GM04503 (cell line): ENCODE measurements around the gene CYCS.
A peak's percentile ranks its signal among the peaks of the same experiment; 100 is the strongest.
"Not testable (repeated sequence)": the region's sequence is repeated elsewhere in the genome, so short reads cannot be mapped to it uniquely, and the experiment has no call there.

Experiments used
- DNase-seq: peaks from one replicate; pipeline ENCODE4 v3.0.0-alpha.2; 2012; ENCODE audit warnings: low read depth

The CYCS gene

DNA sequence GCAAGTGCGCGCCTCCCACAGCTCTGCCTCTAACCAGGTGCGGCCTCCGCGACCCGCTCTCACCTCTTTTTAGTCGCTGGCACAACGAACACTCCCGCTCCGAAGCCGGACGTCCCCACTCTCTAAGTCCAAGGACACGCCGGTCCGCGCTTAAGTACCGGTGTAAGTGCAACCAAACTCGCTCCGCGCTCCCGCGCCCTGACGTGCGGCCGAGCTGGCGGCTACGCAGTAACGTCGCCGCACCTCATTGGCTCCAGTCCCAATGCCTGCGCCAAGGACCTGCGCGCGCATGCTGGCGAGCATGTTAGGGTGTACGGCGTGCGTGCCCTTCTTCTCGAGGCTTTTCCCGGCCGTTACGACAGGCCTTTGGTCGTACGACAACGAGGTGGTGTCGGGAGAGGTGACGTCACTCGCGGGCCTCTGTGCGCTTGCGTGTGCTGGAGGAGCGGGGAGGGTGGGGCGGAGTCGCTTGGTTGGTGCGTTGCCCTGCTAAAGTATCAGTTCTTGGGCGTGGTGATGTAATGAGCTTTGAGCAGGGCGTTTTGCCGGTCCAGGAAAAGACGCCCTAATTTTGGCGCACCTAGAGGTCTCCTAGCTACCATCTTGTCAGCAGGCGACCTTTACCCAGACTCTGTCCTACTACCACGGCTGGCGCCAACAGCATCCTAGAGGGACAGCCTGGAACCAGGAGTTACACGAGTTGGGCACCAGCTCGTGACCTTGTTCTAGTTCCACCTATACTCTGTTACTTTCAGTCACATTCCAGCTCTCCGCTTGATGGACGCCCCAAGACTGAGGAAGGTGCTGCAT lies at the start of gene CYCS:
TSS of gene CYCS (minus strand) at position 124 of the 810 bp plus-strand sequence. CDS start 1,141 bp downstream, outside the sequence.
- peak; percentile 97 for DNase-seq

DNA sequence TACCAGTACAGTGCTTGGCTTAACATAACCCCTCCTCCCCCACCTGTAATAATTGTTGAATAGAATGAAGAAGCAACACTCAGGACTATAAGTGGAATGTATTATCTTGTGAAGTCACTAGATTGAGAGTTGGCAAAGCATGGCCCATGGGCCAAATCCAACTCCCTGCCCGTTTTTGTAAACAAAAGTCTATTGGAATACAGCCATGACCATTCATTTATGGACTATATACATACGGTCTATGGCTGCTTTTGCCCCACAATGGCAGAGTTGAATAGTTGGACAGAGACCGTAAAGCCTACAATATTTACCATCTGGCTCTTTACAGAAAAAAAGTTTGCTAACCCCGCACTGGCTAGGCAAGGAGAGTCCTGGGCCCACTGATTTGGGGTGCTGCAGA lies 48.1 kb upstream of the CYCS start:
- DNase-seq = no peak

DNA sequence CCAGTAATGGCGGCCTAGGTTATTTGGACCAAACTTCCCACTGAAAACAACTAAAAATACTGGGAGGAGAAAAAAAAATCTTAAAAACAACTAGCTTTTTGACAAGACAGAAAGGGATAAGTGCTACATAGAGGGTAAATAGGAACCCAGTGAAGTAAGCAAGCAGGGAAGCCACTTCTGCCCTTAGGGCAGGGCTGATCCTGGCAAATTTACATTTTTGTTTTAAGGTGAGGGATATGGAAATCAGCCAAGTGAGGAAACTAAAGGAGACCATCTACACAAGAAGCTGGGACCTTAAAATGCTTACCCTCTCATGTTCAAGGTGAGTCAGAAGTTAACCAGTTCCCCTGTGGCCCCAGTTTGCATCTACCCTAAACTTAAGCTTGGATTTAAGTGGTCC lies 46.5 kb upstream of the CYCS start:
- DNase-seq = no peak

DNA sequence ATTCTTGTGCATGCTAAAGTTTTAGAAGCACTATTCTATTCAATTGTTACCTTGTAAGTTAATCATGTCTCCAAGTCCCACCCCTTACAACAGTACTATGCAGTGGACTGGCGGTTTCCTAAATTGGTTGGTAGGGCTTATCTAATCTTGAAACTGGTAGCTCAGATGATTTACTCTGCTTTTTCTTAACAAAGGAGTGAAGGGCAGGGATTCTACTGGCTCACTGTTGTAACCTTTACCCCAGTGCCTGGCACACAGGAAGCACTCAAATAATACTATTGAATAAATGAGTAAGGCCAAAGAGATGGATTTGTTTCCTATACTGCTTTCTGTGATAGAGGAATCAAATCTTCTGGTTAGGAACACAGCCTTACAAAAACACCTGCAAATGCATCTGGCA lies 46.0 kb upstream of the CYCS start:
- no peak for DNase-seq

DNA sequence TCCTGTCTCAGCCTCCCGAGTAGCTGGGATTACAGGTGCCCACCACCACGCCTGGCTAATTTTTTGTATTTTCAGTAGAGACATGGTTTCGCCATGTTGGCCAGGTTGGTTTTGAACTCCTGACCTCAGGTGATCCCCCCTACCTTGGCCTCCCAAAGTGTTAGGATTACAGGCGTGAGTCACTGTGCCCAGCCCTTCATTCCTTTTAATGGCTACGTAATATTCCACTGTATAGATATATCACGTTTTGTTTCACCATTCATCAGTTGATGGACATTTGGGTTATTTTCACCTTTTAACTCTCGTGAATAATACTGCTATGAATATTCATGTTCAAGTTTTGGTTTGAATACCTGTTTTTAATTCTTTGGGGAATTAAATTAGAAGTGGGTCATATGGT lies 44.6 kb upstream of the CYCS start:
- no peak for DNase-seq

DNA sequence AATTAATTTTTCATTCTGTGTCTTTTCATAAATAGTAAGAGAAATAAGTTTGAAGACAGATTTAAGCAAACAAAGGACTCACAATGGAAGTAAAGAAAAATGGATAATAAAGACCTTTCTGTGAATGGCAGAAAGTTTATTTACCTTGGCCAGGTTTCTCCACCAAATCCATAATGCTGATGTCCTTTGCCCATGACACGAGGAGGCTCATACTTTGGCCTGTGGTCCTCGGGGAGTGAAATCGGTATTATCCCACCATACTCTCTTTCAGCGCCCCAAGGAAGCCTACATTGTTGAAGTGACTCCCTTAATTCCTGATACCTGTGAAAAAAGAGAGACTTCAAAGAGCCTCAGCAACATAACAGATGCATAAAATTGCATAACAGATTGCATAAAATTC lies 43.1 kb upstream of the CYCS start:
- DNase-seq = no peak

DNA sequence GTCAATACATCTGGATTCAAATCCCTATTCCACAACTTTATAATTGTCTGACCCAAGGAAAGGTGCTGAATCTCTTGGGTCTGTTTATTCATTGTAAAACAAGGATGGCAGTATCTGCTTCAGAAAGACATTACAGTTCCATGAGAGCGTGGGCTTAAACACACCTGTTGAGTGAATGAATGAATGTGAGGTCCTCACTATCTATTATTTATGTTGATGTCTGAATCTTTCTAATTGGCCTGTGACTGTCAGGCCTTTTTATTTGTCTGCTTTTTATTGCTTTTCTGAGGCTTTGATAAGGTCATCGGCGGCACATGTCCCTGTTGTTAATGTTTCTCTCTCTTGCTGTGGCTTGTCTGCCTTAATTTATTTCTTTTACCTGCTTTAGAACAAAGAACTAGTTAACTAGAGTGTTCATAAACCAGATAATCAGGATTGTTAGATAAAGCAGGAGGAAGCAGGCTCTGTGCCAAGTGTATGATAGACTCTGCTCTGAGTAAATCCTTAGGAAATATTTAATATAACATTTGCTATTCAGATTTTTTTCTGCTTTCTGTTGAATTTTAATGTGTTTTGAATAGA lies 42.3 kb upstream of the CYCS start:
- no peak for DNase-seq

DNA sequence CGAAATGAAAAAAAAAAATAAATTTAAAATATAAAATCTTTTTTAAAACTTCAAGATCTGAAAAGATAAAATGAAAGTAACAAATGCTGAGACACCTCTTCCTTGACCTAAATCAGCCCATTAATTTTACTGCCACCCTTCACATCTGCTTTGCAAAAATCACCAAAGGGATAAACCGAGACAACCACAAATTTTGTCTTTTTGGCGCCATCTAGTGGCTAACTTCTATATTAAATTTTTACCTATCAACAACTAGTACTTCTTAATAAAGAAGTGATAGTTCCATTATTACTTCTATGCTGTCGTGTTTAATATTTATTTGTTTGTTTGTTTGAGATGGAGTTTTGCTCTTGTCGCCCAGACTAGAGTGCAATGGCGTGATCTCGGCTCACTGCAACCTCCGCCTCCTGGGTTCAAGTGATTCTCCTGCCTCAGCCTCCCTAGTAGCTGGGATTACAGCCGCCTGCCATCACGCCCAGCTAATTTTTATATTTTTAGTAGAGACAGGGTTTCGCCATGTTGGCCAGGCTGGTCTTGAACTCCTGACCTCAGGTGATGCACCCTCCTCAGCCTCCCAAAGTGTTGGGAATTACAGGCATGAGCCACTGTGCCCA lies 35.0 kb upstream of the CYCS start:
- not testable (repeated sequence) for DNase-seq

DNA sequence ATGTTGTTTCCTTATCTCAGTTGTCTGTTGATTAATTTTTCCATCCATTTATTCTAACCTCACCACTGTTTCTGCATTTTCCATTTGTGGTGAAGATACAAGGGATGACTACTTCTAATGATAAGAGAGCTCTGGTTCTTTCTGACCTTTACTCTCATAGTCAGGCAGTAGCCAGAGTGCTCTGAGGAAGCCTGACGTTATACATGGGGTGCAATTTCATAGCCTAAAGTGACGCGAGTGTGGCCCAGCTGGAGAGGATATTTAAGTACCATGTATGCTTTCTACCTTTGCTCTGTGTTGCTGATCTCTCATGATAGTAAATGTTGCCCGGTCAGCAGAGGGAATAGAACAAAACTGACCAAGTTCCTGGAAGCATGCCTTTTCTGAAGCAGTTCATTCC lies 33.9 kb upstream of the CYCS start:
- DNase-seq = no peak

DNA sequence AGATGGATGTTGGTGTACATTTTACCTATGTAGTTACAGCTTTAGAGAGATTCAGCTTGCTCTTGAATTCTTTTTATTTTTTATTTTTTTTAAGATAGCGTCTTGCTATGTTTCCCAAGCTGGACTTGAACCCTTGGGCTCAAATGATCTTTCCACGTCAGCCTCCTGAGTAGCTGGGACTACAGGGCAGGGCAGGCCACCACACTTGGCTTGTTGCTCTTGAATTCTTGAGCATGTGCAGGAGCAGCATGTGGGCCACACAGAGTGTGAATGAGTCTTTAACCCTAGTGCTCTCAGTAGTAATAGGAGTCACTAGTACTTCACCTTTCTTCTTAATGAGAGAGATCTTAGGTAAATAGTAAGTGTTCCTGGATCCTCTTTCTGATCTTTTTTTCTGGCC lies 26.7 kb upstream of the CYCS start:
- no peak for DNase-seq

DNA sequence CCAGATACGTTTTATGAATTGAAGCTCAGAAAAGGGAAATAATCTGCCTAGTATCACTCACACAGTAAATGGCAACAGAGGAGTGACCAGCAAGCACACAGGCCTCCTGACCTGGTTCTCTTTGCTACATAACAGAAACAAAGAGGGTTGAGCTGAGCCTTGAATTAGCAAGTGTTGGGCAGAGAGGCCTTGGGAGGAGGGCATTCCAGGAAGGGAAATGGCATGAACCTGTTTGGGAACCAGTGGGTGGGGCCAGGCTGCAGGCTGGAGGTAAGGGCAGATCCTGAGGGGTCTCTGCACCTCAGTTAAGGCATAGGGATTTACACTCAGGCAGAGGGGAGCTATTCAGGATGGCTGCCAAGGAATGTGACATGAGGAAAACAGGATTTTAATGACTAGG lies 24.8 kb upstream of the CYCS start:
- DNase-seq = no peak

DNA sequence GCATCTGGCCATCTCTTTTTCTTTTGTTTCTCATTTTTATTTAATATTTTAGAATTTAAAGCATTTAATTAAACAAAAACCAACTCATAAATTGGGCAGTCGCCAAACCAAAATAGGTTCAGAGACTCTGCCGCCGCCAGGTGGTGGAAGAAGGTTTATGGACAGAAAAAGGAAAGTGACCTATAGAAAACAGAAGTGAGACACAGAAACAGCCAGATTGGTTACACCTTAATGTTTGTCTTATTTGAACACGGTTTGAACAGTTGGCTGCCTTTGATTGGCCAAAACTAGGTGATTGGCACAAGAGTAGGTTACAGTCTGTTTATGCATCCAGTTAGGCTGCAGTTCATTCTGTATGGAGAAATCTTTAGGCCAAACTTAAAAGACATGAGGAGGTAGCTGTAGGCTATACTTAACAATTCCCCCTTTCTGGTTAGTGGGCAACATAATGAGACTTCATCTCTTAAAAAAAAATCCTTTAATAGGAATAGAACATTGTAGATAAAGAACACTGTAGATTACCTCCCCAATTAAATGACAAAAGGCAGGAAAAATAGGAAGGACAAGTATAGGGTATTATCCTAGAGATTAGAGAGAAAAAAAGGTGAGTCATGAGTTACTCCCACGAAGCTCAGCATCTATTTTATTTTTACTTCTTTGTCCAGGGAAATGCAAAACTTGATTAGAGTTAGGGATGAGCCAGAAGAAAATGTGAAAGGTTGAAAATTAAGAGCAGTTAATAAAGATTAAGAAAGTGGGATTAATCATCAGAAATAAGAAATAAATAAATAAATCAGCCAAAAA lies 23.9 kb upstream of the CYCS start:
- DNase-seq = no peak

DNA sequence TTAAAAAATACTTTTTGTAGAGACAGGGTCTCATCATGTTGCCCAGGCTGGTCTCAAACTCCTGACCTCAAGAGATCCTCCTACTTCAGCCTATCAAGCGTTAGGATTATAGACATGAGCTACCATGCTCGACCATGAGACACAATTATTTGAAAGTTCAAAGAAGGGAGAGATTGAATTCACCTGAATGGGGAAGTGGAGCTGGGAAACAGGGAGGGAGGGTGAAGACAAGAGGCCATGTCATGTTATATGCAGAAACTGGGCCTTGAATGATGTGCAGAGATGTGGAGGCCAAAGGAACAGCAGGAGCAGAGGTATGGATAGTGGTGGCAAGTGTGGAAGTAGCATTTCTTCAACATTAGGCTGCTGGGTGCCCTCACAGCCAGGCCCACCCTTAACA lies 18.7 kb upstream of the CYCS start:
- no peak for DNase-seq

DNA sequence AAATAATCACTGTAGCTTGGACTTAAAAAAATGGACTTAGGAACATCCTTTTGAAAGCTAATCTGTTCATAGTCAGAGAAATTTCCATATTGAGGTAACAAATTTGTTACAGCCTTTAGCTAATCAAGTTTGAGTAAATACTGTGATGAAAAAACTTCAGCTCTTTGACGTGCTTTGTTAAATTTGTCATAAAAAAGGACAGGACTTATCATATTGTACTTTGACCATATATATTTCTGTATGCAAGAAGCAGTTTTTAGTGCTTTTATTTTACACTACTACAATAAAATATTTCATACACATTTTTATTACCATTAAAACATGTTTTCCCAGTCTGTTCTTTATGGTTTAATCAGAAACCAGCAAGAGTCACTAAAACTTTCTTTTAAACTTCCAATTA lies 14.5 kb upstream of the CYCS start:
- DNase-seq = no peak

DNA sequence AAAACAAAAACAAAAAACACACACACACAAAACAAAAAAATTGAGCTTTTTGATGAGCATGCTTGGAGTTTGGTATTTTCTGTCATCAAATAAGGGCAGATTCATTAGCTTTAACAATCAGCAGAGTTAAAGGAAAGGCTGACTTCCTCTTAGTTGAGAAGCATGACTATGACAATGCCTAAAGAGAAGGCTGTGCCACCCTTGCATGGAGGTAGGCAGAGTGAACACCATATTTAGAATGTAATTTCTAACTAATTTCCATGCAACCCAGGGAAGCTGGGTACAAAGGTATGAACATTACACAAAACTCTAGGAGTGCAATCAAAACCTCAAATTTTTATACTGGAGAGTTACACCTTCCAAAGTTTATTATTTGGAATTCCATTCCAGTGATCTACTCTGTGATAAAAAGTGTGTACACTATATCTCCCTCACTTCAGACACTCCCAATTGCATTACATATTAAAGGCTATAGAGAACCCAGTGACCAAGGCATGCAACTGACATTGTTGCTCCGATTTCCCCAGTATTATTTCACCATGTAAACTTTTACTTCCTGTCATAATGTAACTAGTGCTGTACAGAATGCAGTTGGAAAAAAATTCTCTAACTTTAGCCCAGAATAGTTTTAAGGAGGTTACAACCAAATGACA lies 9.4 kb upstream of the CYCS start:
- no peak for DNase-seq

DNA sequence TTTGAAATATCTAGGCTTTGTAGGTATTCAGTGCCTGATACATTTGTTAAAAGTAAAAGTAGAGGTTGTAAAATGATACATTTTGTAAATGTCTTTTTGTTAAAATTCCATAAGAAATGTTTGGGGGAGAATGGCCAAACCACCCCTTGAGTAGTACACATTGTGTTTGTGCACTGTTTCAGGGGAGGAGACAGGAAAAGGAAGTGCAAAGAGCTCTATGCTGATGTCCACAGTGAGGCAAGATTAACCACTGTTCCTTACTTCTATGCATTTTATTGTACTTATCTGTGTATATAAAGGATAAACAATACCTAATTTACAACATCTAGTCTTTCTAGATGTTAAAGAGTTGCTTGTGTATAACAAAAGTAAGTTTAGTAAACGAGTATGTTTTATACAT lies 7.4 kb upstream of the CYCS start:
- DNase-seq = no peak

DNA sequence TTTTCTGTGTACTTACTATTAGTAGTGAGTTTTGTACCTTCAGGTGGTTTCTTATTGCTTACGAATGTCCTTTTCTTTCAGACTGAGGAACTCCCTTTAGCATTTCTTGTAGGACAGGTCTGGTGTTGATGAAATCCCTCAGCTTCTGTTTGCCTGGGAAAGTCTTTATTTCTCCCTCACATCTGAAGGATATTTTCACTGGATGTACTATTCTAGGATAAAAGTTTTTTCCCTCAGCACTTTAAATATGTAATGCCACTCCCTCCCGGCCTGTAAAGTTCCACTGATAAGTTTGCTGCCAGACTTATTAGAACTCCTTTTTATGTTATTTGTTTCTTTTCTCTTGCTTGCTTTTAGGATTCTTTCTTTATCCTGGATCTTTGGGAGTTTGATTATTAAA lies 1.7 kb upstream of the CYCS start:
- no peak for DNase-seq

DNA sequence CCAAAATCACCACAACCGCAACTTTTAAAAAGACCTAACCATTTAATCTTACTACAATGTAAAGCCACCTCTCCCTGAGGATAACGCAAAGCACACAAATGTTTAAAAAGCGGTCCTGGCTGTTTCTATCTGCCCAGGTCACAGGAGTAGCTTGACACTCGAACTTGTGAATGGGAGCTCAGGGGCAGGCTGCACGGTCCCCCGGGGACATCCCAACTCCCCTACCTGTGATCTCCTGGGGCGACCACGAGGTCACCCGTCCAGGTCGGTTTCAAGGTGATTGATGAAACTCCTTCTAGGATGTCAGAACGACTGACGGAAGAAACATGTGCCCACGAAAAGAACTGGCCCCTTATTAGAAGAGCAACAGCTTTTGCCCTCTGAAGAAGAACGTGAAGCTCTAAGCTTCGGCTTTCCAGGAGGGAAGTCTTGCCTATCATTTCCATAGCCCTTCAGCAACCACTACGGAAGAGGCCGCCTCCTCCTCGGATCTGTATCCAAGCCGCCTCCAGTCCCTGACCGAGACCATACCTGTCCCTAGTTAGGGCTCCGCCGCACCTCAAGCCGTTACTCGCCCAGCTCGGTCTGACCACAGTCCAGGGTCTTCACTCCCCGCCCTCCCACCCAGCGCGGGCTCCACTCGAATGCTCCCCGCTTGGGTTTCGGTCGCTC lies 459 bp downstream of the CYCS start:
- no peak for DNase-seq

DNA sequence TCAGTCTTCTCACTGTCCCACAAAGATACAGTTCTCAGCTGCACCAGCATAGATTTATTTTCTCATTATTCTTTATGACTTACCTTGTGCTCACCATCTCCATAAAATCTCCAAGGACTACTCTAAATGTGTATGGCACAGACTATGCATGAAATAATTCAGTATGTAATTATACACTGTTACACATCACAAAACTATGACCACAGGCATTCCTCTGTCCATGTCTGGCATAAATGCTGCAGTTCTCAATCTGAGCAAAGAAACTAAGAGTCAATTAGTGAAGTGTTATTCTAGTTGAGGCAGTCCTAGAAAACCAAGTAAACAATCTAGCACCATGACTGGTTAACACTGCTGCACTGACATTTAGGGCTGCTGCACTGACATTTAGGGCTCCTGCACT lies 2.7 kb downstream of the CYCS start:
- peak; percentile 66 for DNase-seq

DNA sequence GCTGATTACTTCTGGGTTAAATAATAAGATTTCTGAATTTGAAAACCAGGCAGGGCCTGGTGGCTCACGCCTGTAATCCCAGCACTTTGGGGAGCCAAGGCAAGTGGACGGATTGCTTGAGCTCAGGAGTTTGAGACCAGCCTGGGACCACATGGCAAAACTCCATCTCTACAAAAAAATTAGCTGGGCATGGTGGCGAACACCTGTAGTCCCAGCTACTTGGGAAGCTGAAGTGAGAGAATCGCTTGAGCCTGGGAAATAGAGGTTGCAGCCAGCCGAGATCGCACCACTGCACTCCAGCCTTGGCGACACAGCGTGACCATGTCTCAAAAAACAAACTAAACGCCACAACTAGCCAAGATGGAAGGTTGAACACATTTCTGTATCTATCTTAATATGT lies 3.5 kb downstream of the CYCS start:
- no peak for DNase-seq

DNA sequence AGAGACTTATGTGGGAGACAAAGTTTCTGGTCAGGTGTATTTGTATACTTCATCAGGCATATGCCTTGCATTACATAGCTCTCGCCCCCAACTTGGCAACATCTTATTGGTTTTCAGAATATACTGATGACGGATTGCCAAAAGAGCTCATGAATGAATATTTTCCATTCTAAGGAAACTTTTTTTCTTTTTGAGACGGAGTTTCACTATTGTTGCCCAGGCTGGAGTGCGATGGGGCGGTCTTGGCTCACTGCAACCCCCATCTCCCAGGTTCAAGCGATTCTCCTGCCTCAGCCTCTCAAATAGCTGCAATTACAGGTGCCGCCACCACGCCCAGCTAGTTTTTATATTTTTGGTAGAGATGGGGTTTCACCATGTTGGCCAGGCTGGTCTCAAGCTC lies 6.0 kb downstream of the CYCS start:
- DNase-seq = no peak
